Measurements from ENCODE around the gene SMYD3. TPM values are rescaled to one million over a fixed set of nuclear protein-coding genes. Genes with fewer than 3 reads are reported as not detected.

Gene SMYD3
- total and polyA plus RNA-seq, 2 donors, result 22.0 to 27.0 TPM

DNA sequence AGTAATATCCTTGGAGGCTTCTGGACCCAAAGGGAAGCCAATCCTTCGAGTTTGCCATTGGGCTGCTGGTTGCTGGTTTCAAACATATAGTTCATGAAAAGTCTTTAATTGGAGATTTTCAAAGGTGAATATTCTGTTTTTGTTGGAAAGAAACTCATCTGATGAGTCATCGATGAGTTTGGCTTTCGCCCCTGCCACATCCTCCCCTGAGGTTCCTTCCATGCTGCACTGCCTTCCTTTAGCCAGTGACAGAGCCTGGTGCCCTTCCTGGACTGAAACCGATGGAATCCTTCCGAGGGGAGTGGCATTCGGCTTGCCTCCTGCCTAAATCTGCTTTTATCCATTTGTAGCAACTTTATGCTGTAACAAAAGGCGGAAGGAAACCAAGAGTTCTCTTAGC lies 802.3 kb downstream of the SMYD3 start:
- H3K4me3 ChIP-seq (ENCODE audit: low read length in 2 of 2), result no peak overlapping the region
- H3K27me3 ChIP-seq (ENCODE audit: control insufficient read depth in 2 of 2, insufficient read depth in 1 of 2, low read length in 1 of 2), result no peaks in the 10 kb centered on the region
- no peak overlapping the region for H3K27ac ChIP-seq (ENCODE audit: low read depth in 1 of 2, low read length in 1 of 2)
- no peaks in the 10 kb centered on the region for H3K4me1 ChIP-seq (ENCODE audit: control insufficient read depth in 2 of 2, insufficient read depth in 2 of 2, low read length in 2 of 2)
- H3K9me3 ChIP-seq (ENCODE audit: control insufficient read depth in 2 of 2, insufficient read depth in 1 of 2, low read length in 1 of 2), result no peaks in the 10 kb centered on the region
- DNase-seq (ENCODE audit: low read depth in 6 of 9, low spot score in 9 of 9), result no peak
- 93% methylated on average over 7 of the region's 7 CpGs for WGBS
- no peaks in the 10 kb centered on the region for H3K36me3 ChIP-seq (ENCODE audit: control insufficient read depth in 2 of 2, insufficient read depth in 2 of 2, low read length in 1 of 2)

DNA sequence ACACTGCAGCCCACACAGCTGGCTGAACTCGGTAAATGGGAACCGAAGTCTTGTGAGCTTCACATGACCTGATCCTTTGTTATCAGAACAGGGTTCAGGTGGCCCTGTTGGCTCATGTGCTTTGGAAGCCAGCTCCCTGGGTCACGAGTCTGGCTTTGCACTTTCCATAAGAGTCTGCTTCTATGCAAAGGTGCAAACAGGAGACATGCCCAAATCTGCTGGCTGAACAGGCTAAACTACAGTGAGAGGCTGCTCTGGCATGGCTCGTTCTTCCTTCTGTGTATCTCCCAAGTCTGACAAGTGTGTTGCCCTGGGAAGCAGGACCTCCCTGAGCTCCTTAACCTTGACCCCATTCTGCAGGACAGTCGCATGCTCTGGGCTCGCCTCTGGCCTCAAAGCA lies 802.7 kb downstream of the SMYD3 start:
- no peaks in the 10 kb centered on the region for H3K36me3 ChIP-seq (ENCODE audit: control insufficient read depth in 2 of 2, insufficient read depth in 2 of 2, low read length in 1 of 2)
- no peaks in the 10 kb centered on the region for H3K27me3 ChIP-seq (ENCODE audit: control insufficient read depth in 2 of 2, insufficient read depth in 1 of 2, low read length in 1 of 2)
- H3K27ac ChIP-seq (ENCODE audit: low read depth in 1 of 2, low read length in 1 of 2), result no peak overlapping the region
- H3K4me1 ChIP-seq (ENCODE audit: control insufficient read depth in 2 of 2, insufficient read depth in 2 of 2, low read length in 2 of 2), result no peaks in the 10 kb centered on the region
- DNase-seq (ENCODE audit: low read depth in 6 of 9, low spot score in 9 of 9), result no peak
- no peaks in the 10 kb centered on the region for H3K9me3 ChIP-seq (ENCODE audit: control insufficient read depth in 2 of 2, insufficient read depth in 1 of 2, low read length in 1 of 2)
- no peak overlapping the region for H3K4me3 ChIP-seq (ENCODE audit: low read length in 2 of 2)
- WGBS, result 96% methylated on average over 6 of the region's 6 CpGs

DNA sequence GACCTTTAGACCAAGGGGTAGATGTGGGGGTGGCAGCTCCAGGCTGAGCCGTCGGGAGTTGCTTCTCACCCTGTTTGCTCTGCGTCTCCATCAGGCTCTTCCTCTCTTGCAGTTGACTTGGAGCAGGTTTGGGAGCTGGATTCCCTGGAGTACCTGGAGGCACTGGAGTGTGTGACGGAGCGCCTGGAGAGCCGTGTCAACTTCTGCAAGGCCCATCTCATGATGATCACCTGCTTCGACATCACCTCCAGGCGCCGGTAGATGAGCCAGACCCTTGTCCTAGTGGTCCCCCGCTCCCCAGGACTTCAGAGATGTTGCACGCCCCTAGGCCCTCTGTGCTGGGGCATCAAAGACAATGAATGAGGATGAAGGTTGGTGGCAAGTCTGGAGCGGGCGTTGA lies 804.7 kb downstream of the SMYD3 start:
- no peak overlapping the region for H3K4me3 ChIP-seq (ENCODE audit: low read length in 2 of 2)
- DNase-seq (ENCODE audit: low read depth in 6 of 9, low spot score in 9 of 9), result no peak
- H3K4me1 ChIP-seq (ENCODE audit: control insufficient read depth in 2 of 2, insufficient read depth in 2 of 2, low read length in 2 of 2), result no peaks in the 10 kb centered on the region
- no peak overlapping the region for H3K27ac ChIP-seq (ENCODE audit: low read depth in 1 of 2, low read length in 1 of 2)
- no peaks in the 10 kb centered on the region for H3K36me3 ChIP-seq (ENCODE audit: control insufficient read depth in 2 of 2, insufficient read depth in 2 of 2, low read length in 1 of 2)
- peaks cover 0 to 5% of the 10 kb centered on the region in 2 donors for H3K9me3 ChIP-seq (ENCODE audit: control insufficient read depth in 2 of 2, insufficient read depth in 1 of 2, low read length in 1 of 2)
- 98% methylated on average over 13 of the region's 13 CpGs for WGBS
- no peaks in the 10 kb centered on the region for H3K27me3 ChIP-seq (ENCODE audit: control insufficient read depth in 2 of 2, insufficient read depth in 1 of 2, low read length in 1 of 2)

DNA sequence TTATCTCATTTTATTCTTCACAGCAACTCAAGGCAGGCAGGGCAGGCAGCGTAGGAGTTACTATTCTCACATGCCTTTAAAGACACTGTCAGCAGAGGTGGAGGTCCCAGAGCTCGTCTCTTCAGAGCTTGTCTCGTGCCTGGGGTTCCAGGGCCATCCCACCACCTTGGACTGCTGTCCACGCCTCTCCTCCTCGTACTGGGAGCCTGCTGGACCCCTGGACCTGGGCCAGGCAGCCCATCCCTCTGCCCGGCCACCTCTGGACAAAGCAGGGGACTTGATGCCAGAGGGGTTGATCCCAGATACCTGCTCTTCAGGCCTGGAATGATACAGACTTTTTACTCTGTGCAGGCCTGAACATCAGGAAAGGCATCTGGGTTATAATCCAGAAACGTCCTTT lies 805.4 kb downstream of the SMYD3 start:
- WGBS, result 96% methylated on average over 7 of the region's 7 CpGs
- H3K27me3 ChIP-seq (ENCODE audit: control insufficient read depth in 2 of 2, insufficient read depth in 1 of 2, low read length in 1 of 2), result no peaks in the 10 kb centered on the region
- no peak for DNase-seq (ENCODE audit: low read depth in 6 of 9, low spot score in 9 of 9)
- H3K4me3 ChIP-seq (ENCODE audit: low read length in 2 of 2), result no peak overlapping the region
- H3K27ac ChIP-seq (ENCODE audit: low read depth in 1 of 2, low read length in 1 of 2), result no peak overlapping the region
- H3K9me3 ChIP-seq (ENCODE audit: control insufficient read depth in 2 of 2, insufficient read depth in 1 of 2, low read length in 1 of 2), result peaks cover 0 to 5% of the 10 kb centered on the region in 2 donors
- no peaks in the 10 kb centered on the region for H3K4me1 ChIP-seq (ENCODE audit: control insufficient read depth in 2 of 2, insufficient read depth in 2 of 2, low read length in 2 of 2)
- no peaks in the 10 kb centered on the region for H3K36me3 ChIP-seq (ENCODE audit: control insufficient read depth in 2 of 2, insufficient read depth in 2 of 2, low read length in 1 of 2)

DNA sequence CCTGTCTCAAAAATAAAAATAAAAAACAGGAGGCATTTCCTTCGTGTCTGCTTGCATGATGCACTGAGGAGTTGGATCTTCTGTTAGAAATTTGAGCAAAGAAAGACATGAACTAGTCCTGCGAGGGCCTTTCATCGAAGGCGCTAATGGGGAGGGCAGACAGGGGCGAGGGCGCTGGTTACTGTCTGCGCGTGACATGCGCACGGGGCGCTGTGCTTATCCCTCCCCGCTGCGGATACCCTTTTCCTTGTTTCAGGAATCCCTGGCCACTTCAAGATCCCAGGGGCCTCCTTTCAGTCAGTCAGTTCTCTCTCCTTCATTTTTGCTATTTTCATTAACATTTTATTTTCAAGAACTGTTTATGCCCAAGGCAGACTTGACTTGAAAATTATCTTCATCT lies 806.4 kb downstream of the SMYD3 start:
- no peak for DNase-seq (ENCODE audit: low read depth in 6 of 9, low spot score in 9 of 9)
- Histone ChIP-seq H3K27ac (ENCODE audit: low read depth in 1 of 2, low read length in 1 of 2) (no peak overlapping the region), H3K4me1 (ENCODE audit: control insufficient read depth in 2 of 2, insufficient read depth in 2 of 2, low read length in 2 of 2) (no peaks in the 10 kb centered on the region), H3K9me3 (ENCODE audit: control insufficient read depth in 2 of 2, insufficient read depth in 1 of 2, low read length in 1 of 2) (peaks cover 0 to 5% of the 10 kb centered on the region in 2 donors), H3K27me3 (ENCODE audit: control insufficient read depth in 2 of 2, insufficient read depth in 1 of 2, low read length in 1 of 2) (no peaks in the 10 kb centered on the region), H3K4me3 (ENCODE audit: low read length in 2 of 2) (no peak overlapping the region), H3K36me3 (ENCODE audit: control insufficient read depth in 2 of 2, insufficient read depth in 2 of 2, low read length in 1 of 2) (no peaks in the 10 kb centered on the region)
- 98% methylated on average over 13 of the region's 13 CpGs for WGBS

Other genes with a start within 250 kb of the SMYD3 start
- gene TFB2M, start 59.0 kb upstream of the SMYD3 start, total RNA-seq, result 11.6 TPM
- 11.7 TPM for gene TFB2M, start 59.0 kb upstream of the SMYD3 start, polyA plus RNA-seq
- gene CNST, start 59.2 kb upstream of the SMYD3 start, total RNA-seq, result 15.7 TPM
- 15.4 TPM for gene CNST, start 59.2 kb upstream of the SMYD3 start, polyA plus RNA-seq
- gene SCCPDH, start 217.1 kb upstream of the SMYD3 start, total RNA-seq, result 42.7 TPM
- 19.3 TPM for gene SCCPDH, start 217.1 kb upstream of the SMYD3 start, polyA plus RNA-seq

Measured in thymus (tissue), 11 donors.